Measurements from ENCODE around the gene CEBPE.

The CEBPE gene

GRCh38 chr14:23127861-23128260 lies 8.8 kb upstream of the CEBPE start:
- Histone ChIP-seq H3K4me1 (ENCODE audit: insufficient read depth, low read length) (no peaks in the 10 kb centered on the region; the same call in 1 of the 2 replicates), H3K36me3 (ENCODE audit: insufficient read depth, low read depth, low read length) (peaks cover 51% of the 10 kb centered on the region), H3K9me3 (ENCODE audit: insufficient read depth, low read depth, low read length) (no peaks in the 10 kb centered on the region), H3K4me3 (ENCODE audit: low read length) (no peak overlapping the region), H3K27me3 (ENCODE audit: insufficient read depth, low read length) (no peaks in the 10 kb centered on the region), H3K9ac (ENCODE audit: low read depth, low read length) (no peak overlapping the region), H3K27ac (ENCODE audit: low read length) (no peak overlapping the region)

GRCh38 chr14:23126548-23127278 lies 7.7 kb upstream of the CEBPE start:
- Histone ChIP-seq H3K9me3 (ENCODE audit: insufficient read depth, low read depth, low read length) (no peaks in the 10 kb centered on the region), H3K9ac (ENCODE audit: low read depth, low read length) (no peak overlapping the region), H3K27ac (ENCODE audit: low read length) (no peak overlapping the region), H3K36me3 (ENCODE audit: insufficient read depth, low read depth, low read length) (peaks cover 51% of the 10 kb centered on the region), H3K4me3 (ENCODE audit: low read length) (no peak overlapping the region), H3K27me3 (ENCODE audit: insufficient read depth, low read length) (no peaks in the 10 kb centered on the region), H3K4me1 (ENCODE audit: insufficient read depth, low read length) (peaks cover 5% of the 10 kb centered on the region; the same call in 1 of the 2 replicates)

- peaks cover 44% of the 10 kb centered on the region for H3K36me3 ChIP-seq (ENCODE audit: insufficient read depth, low read depth, low read length)
- H3K9ac ChIP-seq (ENCODE audit: low read depth, low read length), result no peak overlapping the region
Observed at GRCh38 chr14:23125933-23126524, 7.0 kb upstream of the CEBPE start.

GRCh38 chr14:23125011-23125410 lies 6.0 kb upstream of the CEBPE start:
- H3K36me3 ChIP-seq (ENCODE audit: insufficient read depth, low read depth, low read length), result peaks cover 34% of the 10 kb centered on the region
- H3K9ac ChIP-seq (ENCODE audit: low read depth, low read length), result no peak overlapping the region
- peaks cover 16% of the 10 kb centered on the region for H3K4me1 ChIP-seq (ENCODE audit: insufficient read depth, low read length)
- no peaks in the 10 kb centered on the region for H3K27me3 ChIP-seq (ENCODE audit: insufficient read depth, low read length)
- no peaks in the 10 kb centered on the region for H3K9me3 ChIP-seq (ENCODE audit: insufficient read depth, low read depth, low read length)
- no peak overlapping the region for H3K4me3 ChIP-seq (ENCODE audit: low read length)
- H3K27ac ChIP-seq (ENCODE audit: low read length), result no peak overlapping the region

More at GRCh38 chr14:23125933-23126524, 7.0 kb upstream of the CEBPE start:
- Histone ChIP-seq H3K27ac (ENCODE audit: low read length) (no peak overlapping the region), H3K9me3 (ENCODE audit: insufficient read depth, low read depth, low read length) (no peaks in the 10 kb centered on the region), H3K4me1 (ENCODE audit: insufficient read depth, low read length) (peaks cover 10% of the 10 kb centered on the region; the same call in 1 of the 2 replicates), H3K27me3 (ENCODE audit: insufficient read depth, low read length) (no peaks in the 10 kb centered on the region), H3K4me3 (ENCODE audit: low read length) (no peak overlapping the region)

GRCh38 chr14:23124337-23124954 lies 5.4 kb upstream of the CEBPE start:
- H3K4me3 ChIP-seq (ENCODE audit: low read length), result no peak overlapping the region
- H3K27ac ChIP-seq (ENCODE audit: low read length), result no peak overlapping the region
- H3K9me3 ChIP-seq (ENCODE audit: insufficient read depth, low read depth, low read length), result no peaks in the 10 kb centered on the region
- peaks cover 20% of the 10 kb centered on the region for H3K4me1 ChIP-seq (ENCODE audit: insufficient read depth, low read length)
- no peak overlapping the region for H3K9ac ChIP-seq (ENCODE audit: low read depth, low read length)
- no peaks in the 10 kb centered on the region for H3K27me3 ChIP-seq (ENCODE audit: insufficient read depth, low read length)
- peaks cover 28% of the 10 kb centered on the region for H3K36me3 ChIP-seq (ENCODE audit: insufficient read depth, low read depth, low read length)

GRCh38 chr14:23123419-23123818 lies 4.4 kb upstream of the CEBPE start:
- peaks cover 18% of the 10 kb centered on the region for H3K36me3 ChIP-seq (ENCODE audit: insufficient read depth, low read depth, low read length)

GRCh38 chr14:23122086-23122485 lies 3.0 kb upstream of the CEBPE start:
- no peaks in the 10 kb centered on the region for H3K27me3 ChIP-seq (ENCODE audit: insufficient read depth, low read length)

More at GRCh38 chr14:23123419-23123818, 4.4 kb upstream of the CEBPE start:
- Histone ChIP-seq H3K4me3 (ENCODE audit: low read length) (no peak overlapping the region), H3K9ac (ENCODE audit: low read depth, low read length) (no peak overlapping the region), H3K27ac (ENCODE audit: low read length) (no peak overlapping the region), H3K27me3 (ENCODE audit: insufficient read depth, low read length) (no peaks in the 10 kb centered on the region), H3K9me3 (ENCODE audit: insufficient read depth, low read depth, low read length) (no peaks in the 10 kb centered on the region), H3K4me1 (ENCODE audit: insufficient read depth, low read length) (peaks cover 20% of the 10 kb centered on the region)

GRCh38 chr14:23121361-23121771 lies 2.3 kb upstream of the CEBPE start:
- H3K27ac ChIP-seq (ENCODE audit: low read length), result no peak overlapping the region
- H3K9me3 ChIP-seq (ENCODE audit: insufficient read depth, low read depth, low read length), result no peaks in the 10 kb centered on the region
- no peaks in the 10 kb centered on the region for H3K27me3 ChIP-seq (ENCODE audit: insufficient read depth, low read length)
- no peaks in the 10 kb centered on the region for H3K36me3 ChIP-seq (ENCODE audit: insufficient read depth, low read depth, low read length)
- H3K4me1 ChIP-seq (ENCODE audit: insufficient read depth, low read length), result peaks cover 20% of the 10 kb centered on the region
- H3K9ac ChIP-seq (ENCODE audit: low read depth, low read length), result no peak overlapping the region; the same call in 1 of the 2 replicates
- no peak overlapping the region for H3K4me3 ChIP-seq (ENCODE audit: low read length)

More at GRCh38 chr14:23122086-23122485, 3.0 kb upstream of the CEBPE start:
- Histone ChIP-seq H3K36me3 (ENCODE audit: insufficient read depth, low read depth, low read length) (peaks cover 6% of the 10 kb centered on the region; the same call in 1 of the 2 replicates), H3K4me3 (ENCODE audit: low read length) (no peak overlapping the region), H3K9me3 (ENCODE audit: insufficient read depth, low read depth, low read length) (no peaks in the 10 kb centered on the region), H3K9ac (ENCODE audit: low read depth, low read length) (no peak overlapping the region), H3K27ac (ENCODE audit: low read length) (no peak overlapping the region), H3K4me1 (ENCODE audit: insufficient read depth, low read length) (peaks cover 20% of the 10 kb centered on the region)

- H3K27me3 ChIP-seq (ENCODE audit: insufficient read depth, low read length), result no peaks in the 10 kb centered on the region
- H3K4me3 ChIP-seq (ENCODE audit: low read length), result no peak overlapping the region
- H3K9me3 ChIP-seq (ENCODE audit: insufficient read depth, low read depth, low read length), result no peaks in the 10 kb centered on the region
- peaks cover 20% of the 10 kb centered on the region for H3K4me1 ChIP-seq (ENCODE audit: insufficient read depth, low read length)
- H3K9ac ChIP-seq (ENCODE audit: low read depth, low read length), result no peak overlapping the region
- no peak overlapping the region for H3K27ac ChIP-seq (ENCODE audit: low read length)
- no peaks in the 10 kb centered on the region for H3K36me3 ChIP-seq (ENCODE audit: insufficient read depth, low read depth, low read length)
Observed at GRCh38 chr14:23120541-23121251, 1.6 kb upstream of the CEBPE start.

- no peak overlapping the region for H3K9ac ChIP-seq (ENCODE audit: low read depth, low read length)
Observed at GRCh38 chr14:23119363-23120327, 590 bp upstream of the CEBPE start.

More at GRCh38 chr14:23119363-23120327, 590 bp upstream of the CEBPE start:
- no peak overlapping the region for H3K27ac ChIP-seq (ENCODE audit: low read length)
- no peak overlapping the region for H3K4me3 ChIP-seq (ENCODE audit: low read length)
- no peaks in the 10 kb centered on the region for H3K36me3 ChIP-seq (ENCODE audit: insufficient read depth, low read depth, low read length)
- H3K27me3 ChIP-seq (ENCODE audit: insufficient read depth, low read length), result no peaks in the 10 kb centered on the region
- no peaks in the 10 kb centered on the region for H3K9me3 ChIP-seq (ENCODE audit: insufficient read depth, low read depth, low read length)
- peaks cover 20% of the 10 kb centered on the region for H3K4me1 ChIP-seq (ENCODE audit: insufficient read depth, low read length)
